NOMO-1 treated with dmso at 0.1 percent for 144 hours (cell line): ENCODE data around the gene ANO4.
"Not testable (repeated sequence)": the region's sequence is repeated elsewhere in the genome, so short reads cannot be mapped to it uniquely, and the experiment has no call there.

Experiments
- DNase-seq: peaks from one replicate; lab custom pipeline; 2025; ENCODE audit not compliant: unreplicated experiment; lab: John Stamatoyannopoulos, UW

ANO4 gene

DNA sequence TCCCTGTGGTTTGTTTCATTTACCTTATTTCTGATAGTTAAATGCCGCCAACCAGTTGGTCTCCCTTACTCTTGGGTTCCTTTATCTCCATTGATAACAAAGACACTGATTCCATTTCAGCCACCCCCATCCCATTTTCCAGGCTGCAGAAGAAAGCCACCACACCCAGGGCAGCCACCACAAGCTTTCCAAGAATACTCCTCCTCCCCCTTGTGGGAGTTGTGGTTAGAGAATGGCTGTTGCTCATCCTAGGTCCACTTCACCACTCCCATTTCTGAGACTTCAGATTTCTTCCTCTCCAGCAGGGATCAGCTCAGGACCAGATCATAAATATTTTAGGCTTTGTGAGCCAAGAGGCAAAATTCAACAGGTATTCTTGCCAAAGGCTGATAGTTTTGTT lies 73.9 kb downstream of the ANO4 start:
- no peak for DNase-seq

DNA sequence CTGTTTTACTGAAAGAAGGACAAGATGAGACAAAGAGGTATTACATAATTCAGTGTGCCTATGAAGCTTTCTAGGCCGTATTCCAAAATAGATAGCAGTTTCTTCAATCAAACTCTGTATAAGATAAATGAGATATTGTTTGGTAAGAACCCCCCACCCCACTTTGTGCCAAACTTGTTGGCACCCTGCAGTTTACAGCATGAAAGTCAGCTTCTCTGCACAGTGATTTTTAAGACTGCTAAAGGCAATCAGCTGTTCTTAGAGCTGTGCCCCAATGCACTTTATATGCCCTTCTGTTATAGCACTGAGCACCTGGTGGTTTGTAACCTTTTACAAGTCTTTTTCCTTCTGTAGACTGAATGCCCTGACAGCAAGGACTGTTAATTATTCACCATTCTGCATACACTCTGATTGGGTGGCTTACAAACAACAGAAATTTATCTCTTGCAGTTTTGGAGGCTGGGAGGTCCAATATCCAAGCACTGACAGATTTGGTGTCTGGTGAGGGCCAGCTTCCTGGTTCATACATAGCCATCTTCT lies 76.7 kb downstream of the ANO4 start:
- no peak for DNase-seq

DNA sequence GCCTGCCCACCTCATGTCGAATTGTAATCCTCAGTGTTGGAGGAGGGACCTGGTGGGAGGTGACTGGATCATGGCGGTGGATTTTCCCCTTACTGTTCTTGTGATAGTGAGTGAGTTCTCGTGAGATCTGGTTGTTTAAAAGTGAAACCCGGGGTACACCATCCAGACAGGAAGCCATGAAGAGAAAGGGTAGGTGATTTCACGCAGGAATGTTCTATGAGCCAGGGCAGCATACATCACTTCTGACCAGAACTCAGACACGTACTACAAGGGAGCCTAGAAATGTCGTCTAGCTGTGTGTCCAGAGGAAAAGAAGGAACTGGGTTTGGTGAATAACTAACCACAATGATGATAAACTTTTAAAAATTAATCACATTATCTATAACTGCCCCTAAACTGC lies 80.6 kb downstream of the ANO4 start:
- DNase-seq: no peak

DNA sequence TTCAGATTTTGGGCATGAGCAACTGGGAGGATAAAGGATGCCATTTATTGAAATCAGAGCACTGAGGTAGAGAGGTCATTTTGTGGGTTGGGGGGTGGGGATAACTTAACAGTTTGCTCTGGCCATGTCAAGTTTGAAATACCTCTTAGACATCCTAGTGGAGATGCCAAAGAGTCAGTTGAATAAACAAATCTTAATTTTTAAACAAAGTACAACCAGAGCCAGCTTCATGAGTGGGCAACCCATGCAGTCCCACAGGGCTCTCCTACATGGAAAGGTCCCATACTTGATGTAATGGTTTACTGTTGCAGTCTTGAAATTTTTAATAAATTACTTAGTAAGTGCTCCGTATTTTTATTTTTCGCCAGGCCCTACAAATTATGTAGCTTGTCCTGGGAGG lies 81.2 kb downstream of the ANO4 start:
- DNase-seq: no peak

DNA sequence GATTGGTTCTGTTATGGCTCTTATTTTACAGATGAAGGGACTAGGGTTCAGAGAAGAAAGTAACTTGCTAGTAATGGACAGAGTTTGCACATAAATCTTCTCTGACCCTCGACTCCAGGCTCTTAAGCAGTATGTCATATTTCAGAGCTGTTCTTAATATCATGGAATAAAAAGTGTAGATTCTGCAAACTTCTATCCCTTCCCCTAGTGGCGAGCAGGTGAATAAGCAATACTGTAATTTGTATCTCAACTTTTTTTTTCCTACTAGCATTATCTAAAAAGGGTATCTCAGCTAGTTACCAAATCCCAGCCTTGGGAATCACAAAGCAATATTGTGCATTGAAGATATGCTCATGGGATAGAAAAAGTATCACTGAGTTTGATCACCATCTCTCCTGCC lies 83.2 kb downstream of the ANO4 start:
- DNase-seq: no peak

DNA sequence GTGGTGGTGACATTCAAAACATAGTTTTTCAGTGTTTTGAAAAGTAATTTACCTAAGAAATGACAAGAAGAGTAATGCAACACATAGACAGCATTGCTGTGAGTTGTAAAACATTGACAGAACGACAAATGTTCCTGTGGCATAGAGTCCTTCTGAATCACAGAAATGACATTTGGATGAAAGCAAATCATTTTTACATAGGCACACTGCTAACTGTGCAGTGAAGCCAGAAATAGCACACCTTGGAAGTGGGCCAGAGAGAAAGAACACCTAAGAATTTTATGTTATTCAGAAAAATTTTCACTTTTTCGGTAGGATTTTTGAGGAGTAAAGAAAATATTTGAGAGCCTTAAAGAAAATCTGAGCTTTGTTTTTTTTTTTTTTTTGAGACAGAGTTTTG lies 100.6 kb downstream of the ANO4 start:
- DNase-seq: no peak

DNA sequence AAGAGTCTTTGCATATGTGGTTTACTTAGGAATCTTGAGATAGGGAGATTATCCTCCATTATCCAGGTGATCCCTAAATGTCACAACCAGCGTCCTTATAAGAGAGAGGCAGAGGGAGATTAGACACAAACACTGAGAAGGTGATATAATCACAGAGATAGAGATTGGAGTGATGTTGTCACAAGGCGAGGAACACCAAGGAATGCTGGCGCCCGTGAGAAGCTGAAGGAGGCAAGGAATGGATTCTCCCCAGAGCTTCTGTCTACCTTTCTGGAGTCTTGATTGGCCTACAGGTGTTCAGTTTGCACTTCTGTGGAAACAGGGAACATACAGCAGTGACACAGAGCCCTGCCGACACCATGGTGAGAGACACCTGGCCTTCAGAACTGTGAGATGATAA lies 101.6 kb downstream of the ANO4 start:
- DNase-seq: no peak

DNA sequence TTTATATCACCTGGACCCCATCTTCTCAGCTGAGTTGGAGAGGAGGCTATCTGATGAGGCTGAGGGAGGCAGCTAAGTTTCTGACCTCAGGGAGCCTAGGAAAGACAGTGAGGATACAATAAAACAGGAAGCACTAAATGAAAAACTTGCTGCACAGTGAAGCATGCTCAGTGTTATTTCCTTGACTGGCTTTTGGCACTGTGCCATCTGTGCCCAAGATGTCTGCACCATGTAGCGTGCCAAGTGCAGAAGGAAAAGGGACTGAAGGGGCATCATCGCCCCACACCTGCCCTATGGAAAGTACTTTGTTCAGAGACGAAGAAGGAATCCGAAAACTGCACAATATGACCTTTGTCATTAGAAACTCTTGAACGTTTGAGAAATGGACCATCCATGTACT lies 102.7 kb downstream of the ANO4 start:
- no peak for DNase-seq

DNA sequence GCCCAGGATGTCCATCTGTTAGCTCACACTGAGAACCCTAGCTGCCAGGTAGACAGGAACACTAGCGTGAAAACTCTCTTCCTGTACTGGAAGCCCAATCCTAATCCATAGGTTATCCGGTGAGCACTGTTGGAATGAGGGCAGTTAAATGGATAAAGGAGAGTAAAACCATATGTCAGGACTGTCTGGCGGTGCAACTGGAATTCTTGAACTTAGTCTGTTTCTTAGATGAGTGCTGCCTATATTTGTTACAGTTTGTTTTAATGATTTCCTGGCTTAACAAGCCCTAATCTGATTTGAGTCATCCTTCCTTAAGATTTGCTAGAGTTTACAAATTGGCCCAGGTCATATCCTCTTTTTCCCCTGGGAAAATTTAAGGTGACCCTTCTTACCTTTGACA lies 104.7 kb downstream of the ANO4 start:
- DNase-seq: no peak

DNA sequence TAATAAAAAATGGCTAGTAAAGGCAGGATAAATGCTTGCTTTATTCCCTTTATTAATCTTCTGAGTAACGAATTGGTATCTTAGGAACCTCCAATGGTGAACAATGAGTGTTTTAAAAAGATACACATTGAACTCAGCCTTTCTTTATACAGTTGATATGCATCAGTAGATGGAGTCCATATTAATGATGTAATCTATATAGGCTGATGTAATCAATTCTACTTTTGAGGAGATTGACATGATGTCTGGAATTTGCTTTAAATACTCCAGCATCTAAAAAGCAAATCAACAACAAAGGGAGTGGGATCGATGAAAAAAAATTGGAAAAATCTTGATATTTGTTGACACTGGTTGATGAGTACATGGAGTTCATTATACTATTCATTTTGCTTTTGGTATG lies 106.2 kb downstream of the ANO4 start:
- DNase-seq: no peak

DNA sequence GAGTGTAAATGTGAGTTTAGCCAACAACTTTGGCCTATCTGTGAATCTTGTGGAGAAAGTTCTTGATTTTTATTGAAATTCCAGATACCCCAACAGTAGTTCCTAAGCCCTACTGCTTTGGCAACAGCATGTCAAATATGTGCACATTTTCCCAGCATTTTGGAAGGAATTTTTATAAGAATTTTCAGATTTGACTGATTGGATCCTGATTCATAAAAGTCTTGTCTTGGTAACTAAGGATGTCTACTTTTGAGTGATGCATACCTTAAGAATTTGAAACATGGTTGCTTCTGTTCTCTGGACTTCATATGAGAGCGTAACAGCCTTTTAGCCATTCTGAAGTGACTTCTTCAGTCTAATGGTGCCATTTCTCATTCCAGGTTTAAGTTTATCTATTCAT lies 106.7 kb downstream of the ANO4 start:
- DNase-seq: no peak

DNA sequence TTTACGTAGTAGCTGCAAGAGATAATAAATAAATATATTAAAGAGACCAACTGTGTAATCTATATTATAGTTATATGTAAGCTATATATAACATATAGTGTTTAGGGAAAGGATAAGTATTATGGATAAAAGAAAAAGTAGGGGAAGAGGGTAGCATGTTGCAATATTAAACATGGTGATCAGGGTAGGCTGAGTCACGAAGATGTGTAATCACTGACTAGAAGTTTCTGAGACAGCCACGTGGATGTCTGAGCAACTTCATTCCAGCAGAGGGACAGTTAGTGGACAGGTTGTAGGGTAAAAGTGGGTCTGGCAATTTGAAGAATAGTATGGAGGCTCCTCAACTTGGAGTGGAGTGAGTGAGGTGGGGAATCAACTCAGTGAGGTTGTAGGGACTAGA lies 109.7 kb downstream of the ANO4 start:
- no peak for DNase-seq

DNA sequence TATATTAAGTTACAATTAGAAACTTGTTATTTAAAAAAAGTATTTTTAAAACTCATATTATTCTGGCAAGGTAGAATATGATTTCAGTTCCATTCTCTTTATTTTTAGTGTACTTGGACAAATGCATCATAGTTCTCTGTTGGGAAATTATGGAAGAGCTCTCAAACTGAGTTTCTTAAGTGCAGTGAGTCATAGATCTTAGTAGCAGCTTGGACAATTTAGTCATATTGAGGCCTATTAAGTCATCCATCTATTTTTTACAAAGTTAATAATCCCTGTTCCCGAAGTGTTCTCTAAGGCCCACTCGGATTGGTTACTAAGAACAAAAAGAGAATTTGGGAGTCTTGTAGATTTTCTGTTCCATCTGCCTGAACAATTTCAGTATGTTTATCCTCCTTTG lies 113.9 kb downstream of the ANO4 start:
- no peak for DNase-seq

DNA sequence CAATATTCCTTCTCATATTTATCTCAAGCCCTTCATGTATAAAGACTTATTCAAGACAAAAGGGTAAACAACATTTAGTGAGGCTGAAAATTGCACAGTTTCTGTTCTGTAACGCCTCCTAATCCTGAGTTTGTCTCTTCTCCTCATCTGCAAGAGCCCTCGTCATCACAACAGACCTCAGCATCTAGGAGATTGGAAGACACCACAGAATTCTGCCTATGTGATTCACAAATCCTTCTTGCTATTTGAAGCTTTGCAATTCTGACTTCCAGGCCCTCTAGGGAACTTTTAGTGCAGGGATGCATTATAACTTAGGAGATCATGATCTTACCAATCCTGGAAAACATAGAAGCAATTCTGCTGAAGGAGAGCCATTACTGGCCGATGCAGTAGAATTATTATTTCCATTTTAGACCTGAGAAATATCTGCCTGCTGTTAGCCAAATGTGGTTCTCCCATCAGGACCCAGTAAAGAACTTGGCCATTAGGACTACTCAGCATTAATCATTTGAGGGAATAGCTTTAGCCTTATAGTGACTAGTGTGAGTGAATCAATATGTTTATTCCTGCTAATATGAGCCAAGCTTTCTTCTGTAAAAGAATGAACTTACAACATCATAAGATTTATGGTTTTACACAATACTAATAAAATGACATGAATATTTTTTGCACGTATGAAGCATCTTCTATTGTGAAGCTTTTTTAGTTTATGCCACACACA lies 119.5 kb downstream of the ANO4 start:
- DNase-seq: no peak

DNA sequence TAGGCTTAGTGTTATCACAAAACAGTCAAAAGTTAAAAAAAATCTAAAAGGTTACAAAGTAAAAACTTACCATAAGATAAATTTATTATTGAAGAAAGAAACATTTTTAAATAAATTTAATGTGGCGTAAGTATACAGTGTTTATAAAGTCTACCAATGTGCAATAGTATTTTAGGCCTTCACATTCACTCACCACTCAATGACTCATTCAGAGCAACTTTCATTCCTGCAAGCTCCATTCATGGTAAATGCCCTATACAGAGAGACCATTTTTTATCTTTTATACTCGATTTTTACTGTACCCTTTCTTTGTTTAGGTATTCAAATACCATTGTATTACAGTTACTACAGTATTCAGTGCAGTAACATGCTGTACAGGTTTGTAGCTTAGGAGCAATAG lies 124.5 kb downstream of the ANO4 start:
- DNase-seq: no peak

DNA sequence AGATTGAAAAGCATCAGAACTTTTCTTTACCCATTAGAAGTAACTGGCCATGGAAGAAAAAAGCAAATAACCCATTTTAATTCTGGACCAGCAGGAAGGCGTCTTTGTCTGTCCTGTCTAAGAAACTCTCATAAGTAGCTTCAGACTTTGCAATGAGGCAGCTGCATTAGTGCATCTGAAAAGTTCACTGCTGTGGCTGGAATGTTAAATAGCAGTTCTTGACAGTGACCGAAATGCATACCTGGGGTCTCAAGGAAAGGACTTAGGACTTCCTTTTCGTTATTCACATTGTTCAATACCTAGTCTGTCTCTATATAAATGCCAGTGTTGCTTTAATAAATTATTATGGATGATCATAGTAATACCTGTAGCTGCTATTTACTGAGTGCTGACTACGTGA lies 125.9 kb downstream of the ANO4 start:
- DNase-seq: no peak

DNA sequence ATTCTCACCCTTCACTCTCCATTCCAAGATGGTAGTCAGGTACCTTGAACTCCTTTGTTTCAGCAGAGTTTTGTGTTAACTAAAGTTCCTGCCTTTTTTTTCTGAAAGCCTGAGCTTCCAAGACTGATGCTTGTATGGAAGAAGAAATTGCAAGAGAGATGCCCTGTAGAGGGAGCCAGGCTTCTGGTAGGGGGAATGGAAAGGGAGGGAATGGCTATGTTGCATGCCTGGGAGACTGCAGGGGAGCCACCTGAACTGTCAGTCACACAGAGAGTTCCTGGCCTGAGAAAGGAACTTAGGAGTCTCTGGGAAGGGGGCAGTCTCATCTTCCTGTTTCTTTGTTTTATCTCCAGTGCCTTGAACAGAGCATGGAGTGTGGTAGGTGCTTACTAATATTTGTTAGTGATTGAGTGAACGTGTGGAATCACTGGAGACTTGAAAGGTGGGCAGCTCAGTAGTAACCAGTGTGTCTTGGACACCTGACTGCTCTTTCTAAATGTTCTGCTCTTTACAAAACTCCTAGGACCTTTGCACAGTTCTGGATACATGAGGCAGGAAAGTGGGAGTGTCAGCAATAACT lies 132.2 kb downstream of the ANO4 start:
- no peak for DNase-seq

DNA sequence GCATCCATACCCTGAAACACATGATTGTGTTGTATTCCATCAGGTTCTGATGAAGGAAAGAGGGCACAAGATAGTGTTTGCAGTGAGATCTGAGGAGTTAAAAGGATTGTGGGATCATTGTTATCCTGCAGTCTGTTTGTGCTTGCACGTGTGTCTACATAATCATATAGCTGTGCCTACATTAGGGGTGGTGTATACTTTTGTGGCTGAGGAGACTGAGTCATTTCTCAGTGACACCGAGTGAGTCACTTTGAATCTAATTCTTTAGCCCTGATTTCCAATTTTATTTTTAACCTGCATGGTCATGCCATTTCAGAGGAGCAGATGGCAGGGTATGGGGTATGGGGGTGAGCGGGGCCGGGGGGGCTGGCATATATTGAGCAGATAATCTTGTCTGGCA lies 133.2 kb downstream of the ANO4 start:
- DNase-seq: no peak

DNA sequence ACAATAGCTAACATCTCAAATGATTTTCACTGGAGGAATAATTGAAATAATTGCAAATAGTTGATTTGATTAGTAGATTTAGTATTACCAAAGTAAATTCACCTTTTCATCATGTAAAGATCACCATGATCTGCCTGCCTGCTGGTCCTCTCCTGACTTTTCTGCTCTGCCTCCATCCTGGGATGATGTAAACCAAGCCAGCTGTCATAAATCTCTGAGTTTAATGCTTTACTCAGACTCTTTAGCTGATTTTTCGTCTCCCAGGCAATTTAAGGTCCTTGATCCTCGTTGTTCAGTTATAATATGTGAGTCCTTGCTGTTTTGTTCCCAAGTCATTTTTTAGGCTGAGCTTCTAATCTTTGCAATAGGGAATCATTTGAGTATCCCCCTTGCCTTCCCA lies 138.0 kb downstream of the ANO4 start:
- no peak for DNase-seq

DNA sequence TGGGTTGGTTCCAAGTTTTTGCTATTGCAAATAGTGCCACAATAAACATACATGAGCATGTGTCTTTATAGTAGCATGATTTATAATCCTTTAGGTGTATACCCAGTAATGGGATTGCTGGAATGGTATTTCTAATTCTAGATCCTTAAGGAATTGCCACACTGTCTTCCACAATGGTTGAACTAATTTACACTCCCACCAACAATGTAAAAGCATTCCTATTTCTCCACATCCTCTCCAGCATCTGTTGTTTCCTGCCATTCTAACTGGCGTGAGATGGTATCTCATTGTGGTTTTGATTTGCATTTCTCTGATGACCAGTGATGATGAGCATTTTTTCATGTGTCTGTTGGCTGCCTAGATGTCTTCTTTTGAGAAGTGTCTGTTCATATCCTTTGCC lies 139.0 kb downstream of the ANO4 start:
- not testable (repeated sequence) for DNase-seq

DNA sequence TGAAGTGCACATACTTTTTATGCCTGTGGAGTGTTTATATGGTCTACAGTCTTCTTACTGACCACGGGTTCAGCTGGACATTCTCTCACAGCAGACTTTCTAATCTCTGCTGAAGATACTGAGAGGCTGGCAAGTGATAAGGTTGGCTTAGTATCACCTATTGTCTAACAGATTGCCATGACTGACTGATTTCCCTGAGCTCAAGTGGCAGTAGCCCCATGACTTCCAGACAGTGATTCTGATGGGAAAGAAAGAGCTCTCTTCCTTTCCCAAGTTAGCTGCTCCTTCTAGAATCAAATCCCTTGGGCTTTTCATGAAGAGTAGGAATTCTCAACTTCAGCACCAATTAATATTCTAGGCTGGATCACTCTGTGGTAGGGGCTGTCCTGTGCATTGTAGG lies 141.4 kb downstream of the ANO4 start:
- no peak for DNase-seq

DNA sequence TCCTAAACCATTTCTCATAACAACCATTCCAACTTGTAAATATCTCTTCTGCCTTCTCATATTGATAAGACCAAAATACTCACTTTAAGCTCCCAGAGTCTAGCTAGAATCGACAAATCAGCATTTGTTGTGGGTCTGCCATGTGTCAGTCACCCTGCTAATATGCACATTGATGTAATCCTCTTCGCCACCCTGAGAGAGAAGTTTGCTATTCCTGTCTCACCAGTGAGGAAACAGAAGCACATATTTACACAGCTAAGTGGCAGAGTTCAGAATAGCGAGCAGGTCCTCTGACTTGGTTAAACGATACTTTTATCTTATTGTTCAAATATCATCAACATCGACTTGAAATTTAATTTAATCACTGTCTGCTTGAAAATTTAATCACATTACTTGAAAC lies 142.1 kb downstream of the ANO4 start:
- DNase-seq: no peak

DNA sequence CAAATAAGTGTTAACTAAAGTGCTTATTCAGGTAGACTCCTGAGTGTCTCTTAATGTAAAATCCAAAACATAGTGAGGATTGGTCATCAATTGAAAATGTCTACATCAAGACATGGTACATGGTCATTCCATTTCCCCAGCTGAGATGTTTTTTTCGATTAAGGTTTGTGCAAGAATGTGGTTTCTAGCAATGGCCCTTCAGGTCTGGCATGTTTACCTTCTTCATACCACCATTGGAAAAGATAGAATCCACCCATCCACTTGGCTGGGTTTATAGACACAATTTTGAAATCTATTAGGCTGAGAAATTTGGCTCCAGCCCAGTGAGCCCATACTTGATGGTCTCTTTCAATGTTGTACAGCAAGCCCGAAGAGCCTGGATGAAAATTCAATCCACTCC lies 145.9 kb downstream of the ANO4 start:
- DNase-seq: no peak
